Measurements from ENCODE around the gene KTN1.

Gene KTN1

GRCh38 chr14:55688566-55688965 is 108.6 kb downstream of the KTN1 start:
- DNase-seq = no peak

GRCh38 chr14:55689981-55690871 is 110.2 kb downstream of the KTN1 start:
- DNase-seq = no peak

- DNase-seq = no peak
Observed at GRCh38 chr14:55691659-55692058, 111.7 kb downstream of the KTN1 start.

- no peak for DNase-seq
Observed at GRCh38 chr14:55693904-55694303, 113.9 kb downstream of the KTN1 start.

- DNase-seq = no peak
Observed at GRCh38 chr14:55697414-55697861, 117.4 kb downstream of the KTN1 start.

GRCh38 chr14:55698051-55698450 is 118.0 kb downstream of the KTN1 start:
- DNase-seq = no peak

GRCh38 chr14:55699131-55700057 is 119.4 kb downstream of the KTN1 start:
- DNase-seq = no peak

- DNase-seq = no peak
Observed at GRCh38 chr14:55701638-55702037, 121.6 kb downstream of the KTN1 start.

GRCh38 chr14:55702511-55702910 is 122.5 kb downstream of the KTN1 start:
- no peak for DNase-seq

GRCh38 chr14:55704654-55705053 is 124.6 kb downstream of the KTN1 start:
- no peak for DNase-seq

- no peak for DNase-seq
Observed at GRCh38 chr14:55705651-55706364, 125.8 kb downstream of the KTN1 start.

- DNase-seq = no peak
Observed at GRCh38 chr14:55706365-55706684, 126.3 kb downstream of the KTN1 start.

- no peak for DNase-seq
Observed at GRCh38 chr14:55706893-55707292, 126.9 kb downstream of the KTN1 start.

- no peak for DNase-seq
Observed at GRCh38 chr14:55707365-55707804, 127.4 kb downstream of the KTN1 start.

GRCh38 chr14:55710506-55711041 is 130.6 kb downstream of the KTN1 start:
- no peak for DNase-seq

- no peak for DNase-seq
Observed at GRCh38 chr14:55711175-55711811, 131.3 kb downstream of the KTN1 start.

- no peak for DNase-seq
Observed at GRCh38 chr14:55712491-55712890, 132.5 kb downstream of the KTN1 start.

GRCh38 chr14:55713486-55713885 is 133.5 kb downstream of the KTN1 start:
- no peak for DNase-seq

- DNase-seq = no peak
Observed at GRCh38 chr14:55715889-55716288, 135.9 kb downstream of the KTN1 start.

- no peak for DNase-seq
Observed at GRCh38 chr14:55717621-55718020, 137.6 kb downstream of the KTN1 start.

- no peak for DNase-seq
Observed at GRCh38 chr14:55718551-55718950, 138.5 kb downstream of the KTN1 start.

GRCh38 chr14:55720796-55721195 is 140.8 kb downstream of the KTN1 start:
- DNase-seq = no peak
